Stimulated activated CD4-positive, alpha-beta T cell treated with anti-CD3 and anti-CD28 coated beads, Interleukin-4, amount 100 ng/mL, for 24 hours (primary cell): ENCODE measurements around the gene THRB.

ENCODE experiments used
- DNase-seq: peaks from one replicate; pipeline ENCODE4 v3.0.0-alpha.2; 2020

THRB gene

GRCh38 chr3:24494618-24495325, at the start of gene THRB:
Gene THRB, minus strand, starts transcription at chr3:24494850.
- no peak for DNase-seq

GRCh38 chr3:24541935-24542334, 47.3 kb upstream of the THRB start:
- DNase-seq: no peak

GRCh38 chr3:24540821-24541220, 46.2 kb upstream of the THRB start:
- DNase-seq: no peak

GRCh38 chr3:24539699-24540098, 45.0 kb upstream of the THRB start:
- no peak for DNase-seq

- DNase-seq: no peak
Observed at GRCh38 chr3:24538891-24539290, 44.2 kb upstream of the THRB start.

- DNase-seq: no peak
Observed at GRCh38 chr3:24533561-24534193, 39.0 kb upstream of the THRB start.

- no peak for DNase-seq
Observed at GRCh38 chr3:24530471-24530870, 35.8 kb upstream of the THRB start.

GRCh38 chr3:24529210-24529609, 34.6 kb upstream of the THRB start:
- DNase-seq: no peak

GRCh38 chr3:24526640-24527212, 32.1 kb upstream of the THRB start:
- no peak for DNase-seq

- no peak for DNase-seq
Observed at GRCh38 chr3:24525557-24525956, 30.9 kb upstream of the THRB start.

- DNase-seq: no peak
Observed at GRCh38 chr3:24525022-24525421, 30.4 kb upstream of the THRB start.

GRCh38 chr3:24523988-24524727, 29.5 kb upstream of the THRB start:
- DNase-seq: no peak

- DNase-seq: no peak
Observed at GRCh38 chr3:24523215-24523614, 28.6 kb upstream of the THRB start.

GRCh38 chr3:24522146-24522579, 27.5 kb upstream of the THRB start:
- DNase-seq: no peak

GRCh38 chr3:24521420-24522145, 26.9 kb upstream of the THRB start:
- DNase-seq: no peak

- DNase-seq: no peak
Observed at GRCh38 chr3:24520976-24521419, 26.3 kb upstream of the THRB start.

- DNase-seq: no peak
Observed at GRCh38 chr3:24520101-24520495, 25.4 kb upstream of the THRB start.

- no peak for DNase-seq
Observed at GRCh38 chr3:24519368-24520100, 24.9 kb upstream of the THRB start.

- DNase-seq: no peak
Observed at GRCh38 chr3:24518990-24519367, 24.3 kb upstream of the THRB start.

- DNase-seq: no peak
Observed at GRCh38 chr3:24514119-24514518, 19.5 kb upstream of the THRB start.

GRCh38 chr3:24513463-24513862, 18.8 kb upstream of the THRB start:
- no peak for DNase-seq

- DNase-seq: no peak
Observed at GRCh38 chr3:24512564-24513197, 18.0 kb upstream of the THRB start.
